Neutrophil (primary cell): ENCODE data around the gene SERPINA12.

ENCODE experiments used
- H3K27ac ChIP-seq: fragments of 200-600 bp; sonication (generic); 2 replicates; pipeline ENCODE4 v1.5.1; 2016; ENCODE audit warnings: mild to moderate bottlenecking, moderate library complexity
- H3K27me3 ChIP-seq: fragments of 200-600 bp; sonication (generic); 2 replicates; pipeline ENCODE4 v1.6.0; 2016; ENCODE audit warnings: mild to moderate bottlenecking
- H3K36me3 ChIP-seq: fragments of 200-600 bp; sonication (generic); 2 replicates; pipeline ENCODE4 v1.5.1; 2017
- H3K4me1 ChIP-seq, 2 experiments: fragments of 200-600 bp in 1 of 2; sonication (generic) in 1 of 2; 1 replicate in 1 of 2; 2 replicates in 1 of 2; pipeline versions ENCODE4 v1.5.1 to v1.6.1; 2013 to 2016; ENCODE audit warnings: low read depth in 1 of 2, low read length in 1 of 2, mild to moderate bottlenecking in 1 of 2, moderate library complexity in 1 of 2; ENCODE audit not compliant: control insufficient read depth in 1 of 2, insufficient read depth in 1 of 2
- H3K4me3 ChIP-seq, 2 experiments: fragments of 200-600 bp in 1 of 2; sonication (generic) in 1 of 2; 1 replicate in 1 of 2; 2 replicates in 1 of 2; pipeline ENCODE4 v1.5.1; 2013 to 2016; ENCODE audit warnings: low read depth in 1 of 2, low read length in 1 of 2, mild to moderate bottlenecking in 1 of 2, moderate library complexity in 1 of 2
- H3K9me3 ChIP-seq: fragments of 200-600 bp; sonication (generic); 2 replicates; pipeline ENCODE4 v1.5.1; 2016
- TF ChIP-seq, protein P1 (sequence below): fragments of 200-600 bp; sonication (generic); IDR thresholded peaks from 2 replicates; pipeline ENCODE4 v1.5.1; 2016; ENCODE audit warnings: antibody characterized with exemption

Gene SERPINA12

GRCh38 chr14:94473666-94474410 is 35.4 kb downstream of the SERPINA12 start:
- TF ChIP-seq, protein P1, sequence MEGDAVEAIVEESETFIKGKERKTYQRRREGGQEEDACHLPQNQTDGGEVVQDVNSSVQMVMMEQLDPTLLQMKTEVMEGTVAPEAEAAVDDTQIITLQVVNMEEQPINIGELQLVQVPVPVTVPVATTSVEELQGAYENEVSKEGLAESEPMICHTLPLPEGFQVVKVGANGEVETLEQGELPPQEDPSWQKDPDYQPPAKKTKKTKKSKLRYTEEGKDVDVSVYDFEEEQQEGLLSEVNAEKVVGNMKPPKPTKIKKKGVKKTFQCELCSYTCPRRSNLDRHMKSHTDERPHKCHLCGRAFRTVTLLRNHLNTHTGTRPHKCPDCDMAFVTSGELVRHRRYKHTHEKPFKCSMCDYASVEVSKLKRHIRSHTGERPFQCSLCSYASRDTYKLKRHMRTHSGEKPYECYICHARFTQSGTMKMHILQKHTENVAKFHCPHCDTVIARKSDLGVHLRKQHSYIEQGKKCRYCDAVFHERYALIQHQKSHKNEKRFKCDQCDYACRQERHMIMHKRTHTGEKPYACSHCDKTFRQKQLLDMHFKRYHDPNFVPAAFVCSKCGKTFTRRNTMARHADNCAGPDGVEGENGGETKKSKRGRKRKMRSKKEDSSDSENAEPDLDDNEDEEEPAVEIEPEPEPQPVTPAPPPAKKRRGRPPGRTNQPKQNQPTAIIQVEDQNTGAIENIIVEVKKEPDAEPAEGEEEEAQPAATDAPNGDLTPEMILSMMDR: no peak
- Histone ChIP-seq H3K27me3 (peaks cover 9% of the 10 kb centered on the region), H3K9me3 (no peaks in the 10 kb centered on the region), H3K4me3 (no peak overlapping the region), H3K27ac (no peak overlapping the region), H3K36me3 (no peaks in the 10 kb centered on the region), H3K4me1 (peaks cover 3% of the 10 kb centered on the region in 2 experiments)

DNA sequence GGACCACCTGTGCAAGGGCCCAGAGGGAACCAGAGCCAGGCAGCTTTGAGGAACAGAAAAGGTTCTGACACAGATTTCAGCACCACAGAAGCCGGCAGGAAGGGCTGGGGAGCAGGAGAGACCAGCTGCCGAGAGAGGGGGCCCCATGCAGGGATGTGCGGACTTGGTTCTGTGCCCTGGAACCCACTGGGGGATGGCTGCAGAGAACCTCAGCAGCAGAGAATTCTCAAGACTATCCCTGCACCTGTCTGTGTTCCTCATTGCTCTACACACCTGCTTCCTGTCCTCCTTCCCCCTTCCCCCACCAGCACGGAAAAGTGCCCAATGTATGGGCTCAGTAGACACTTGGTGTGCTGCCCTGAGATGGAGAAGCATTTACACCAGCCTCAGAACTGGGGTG is 36.4 kb downstream of the SERPINA12 start:
- H3K9me3 ChIP-seq: no peaks in the 10 kb centered on the region
- H3K4me3 ChIP-seq: no peak overlapping the region
- H3K27me3 ChIP-seq: peaks cover 9% of the 10 kb centered on the region
- H3K36me3 ChIP-seq: no peaks in the 10 kb centered on the region
- no peak overlapping the region for H3K27ac ChIP-seq
- TF ChIP-seq, protein P1: no peak
- peaks cover 3% of the 10 kb centered on the region in 2 experiments for H3K4me1 ChIP-seq

GRCh38 chr14:94471045-94471444 is 38.2 kb downstream of the SERPINA12 start:
- no peaks in the 10 kb centered on the region for H3K36me3 ChIP-seq
- H3K4me3 ChIP-seq: no peak overlapping the region
- peaks cover 3% of the 10 kb centered on the region in 2 experiments for H3K4me1 ChIP-seq
- no peaks in the 10 kb centered on the region for H3K9me3 ChIP-seq
- H3K27me3 ChIP-seq: peaks cover 5% of the 10 kb centered on the region
- H3K27ac ChIP-seq: no peak overlapping the region
- TF ChIP-seq, protein P1: no peak

DNA sequence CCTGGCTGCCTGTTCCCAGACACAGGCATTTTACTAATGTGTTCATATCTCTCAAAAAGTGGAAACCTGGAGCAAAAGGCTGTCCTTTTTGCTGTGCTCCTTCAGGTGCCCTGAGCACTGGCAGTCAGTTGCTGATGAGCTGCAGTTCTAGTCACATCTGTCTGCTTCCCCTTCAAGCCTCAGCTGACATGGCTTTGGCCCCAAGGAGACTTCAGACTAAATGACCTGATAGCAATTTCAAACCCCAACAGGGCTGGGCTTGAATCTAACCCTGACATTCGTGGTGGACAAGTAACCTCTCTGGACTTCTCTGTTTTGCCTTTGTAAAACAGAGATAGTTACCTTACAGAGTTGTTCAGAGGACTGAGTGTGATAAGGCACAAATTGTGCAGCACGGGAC is 39.0 kb downstream of the SERPINA12 start:
- Histone ChIP-seq H3K27ac (no peak overlapping the region), H3K9me3 (peaks cover 1% of the 10 kb centered on the region), H3K4me3 (no peak overlapping the region), H3K36me3 (no peaks in the 10 kb centered on the region), H3K27me3 (peaks cover 5% of the 10 kb centered on the region), H3K4me1 (peaks cover 3% of the 10 kb centered on the region in 2 experiments)
- TF ChIP-seq, protein P1: no peak

- peaks cover 5% of the 10 kb centered on the region for H3K27me3 ChIP-seq
- no peak overlapping the region for H3K27ac ChIP-seq
- H3K4me3 ChIP-seq: no peak overlapping the region
- H3K9me3 ChIP-seq: peaks cover 9% of the 10 kb centered on the region
- peaks cover 3% of the 10 kb centered on the region in 2 experiments for H3K4me1 ChIP-seq
- no peaks in the 10 kb centered on the region for H3K36me3 ChIP-seq
- TF ChIP-seq, protein P1: no peak
Measured at GRCh38 chr14:94469261-94469660, 40.0 kb downstream of the SERPINA12 start.
